Astrocyte (in vitro differentiated cells and primary cell): Measurements from ENCODE around the gene LIPC.

ENCODE experiments used
- CTCF ChIP-seq: IDR thresholded peaks from 2 replicates; pipeline ENCODE4 v1.5.1; 2011; ENCODE audit warnings: low read depth, mild to moderate bottlenecking, inconsistent platforms, low read length, moderate library complexity; ENCODE audit not compliant: insufficient read depth
- EZH2 ChIP-seq: IDR thresholded peaks from 2 replicates; pipeline ENCODE4 v1.6.1; 2012; ENCODE audit warnings: mild to moderate bottlenecking, low read length, inconsistent platforms; ENCODE audit not compliant: insufficient read depth

DNA sequence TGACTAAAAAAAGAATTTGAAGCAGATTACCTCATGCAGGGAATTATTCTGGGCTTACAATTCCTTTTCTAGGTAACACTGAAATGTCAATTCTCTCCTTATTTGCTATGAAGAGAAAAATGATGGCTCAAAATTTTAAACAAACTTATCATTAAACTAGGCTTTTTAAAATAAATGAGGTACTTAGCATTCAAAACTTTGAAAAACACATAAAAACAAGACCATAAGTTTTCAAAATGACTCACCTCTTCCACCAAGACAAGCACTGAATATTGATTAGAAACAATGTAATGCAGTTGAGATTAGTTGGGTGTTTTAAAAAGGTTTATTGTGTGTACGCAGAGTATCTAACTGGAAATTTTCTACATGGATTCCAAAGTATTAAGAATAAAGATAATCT is 163.1 kb downstream of the LIPC start:
- no peak for TF ChIP-seq EZH2
- no peak for TF ChIP-seq CTCF
